SK-N-SH (cell line): ENCODE measurements around the gene ARHGEF39. TPM values are rescaled to one million over a fixed set of nuclear protein-coding genes. Genes with fewer than 3 reads are reported as not detected.

Experiments
- CTCF ChIA-PET: fragments of 300-600, 350-600 bp; formaldehyde crosslinking; extraction: SDS; loops from one replicate; lab custom pipeline; 2021; lab: Yijun Ruan, JAX
- POLR2A ChIA-PET: fragments of 350-600 bp; sonication (Branson Sonifier 250); formaldehyde crosslinking; extraction: SDS; loops from one replicate; lab custom pipeline; 2020; ENCODE audit warnings: antibody characterized with exemption, inconsistent platforms; lab: Yijun Ruan, JAX
- DNase-seq: peaks from one replicate; pipeline ENCODE4 v3.0.0; 2012
- H2AFZ ChIP-seq: fragments of 200-600 bp; sonication (generic); 2 replicates; pipeline ENCODE4 v1.8.1; 2016; ENCODE audit warnings: antibody characterized with exemption, mild to moderate bottlenecking, low read depth
- H3F3A ChIP-seq: fragments of 200-600 bp; sonication (generic); replicated peaks from 2 replicates; pipeline ENCODE3; 2016; ENCODE audit warnings: antibody characterized with exemption, mild to moderate bottlenecking; ENCODE audit not compliant: insufficient read depth
- H3K27ac ChIP-seq, 2 experiments: fragments of 200-500 bp in 1 of 2; fragments of 200-600 bp in 1 of 2; sonication (Bioruptor generic) in 1 of 2; sonication (generic), shearing (Covaris generic) in 1 of 2; 2 replicates each; pipeline versions ENCODE4 v1.5.1 to v1.6.1; 2014 to 2016; ENCODE audit warnings: low read depth in 2 of 2, inconsistent platforms in 1 of 2, low read length in 1 of 2, mild to moderate bottlenecking in 1 of 2, mixed read lengths in 1 of 2
- H3K27me3 ChIP-seq: fragments of 200-600 bp; sonication (generic), shearing (Covaris generic); 2 replicates; pipeline ENCODE4 v1.6.1; 2016; ENCODE audit warnings: mixed run types; ENCODE audit not compliant: insufficient read depth
- H3K36me3 ChIP-seq, 2 experiments: fragments of 200-500 bp in 1 of 2; fragments of 200-600 bp in 1 of 2; sonication (Bioruptor generic) in 1 of 2; sonication (generic) in 1 of 2; replicated peaks in 1 of 2; 2 replicates each; pipeline versions ENCODE3 to v1.5.1; 2014 to 2016; ENCODE audit warnings: low read length in 1 of 2, mild to moderate bottlenecking in 1 of 2; ENCODE audit not compliant: insufficient read depth in 2 of 2, control insufficient read depth in 1 of 2
- H3K4me1 ChIP-seq, 2 experiments: fragments of 200-500 bp in 1 of 2; fragments of 200-600 bp in 1 of 2; sonication (Bioruptor generic) in 1 of 2; sonication (generic), shearing (Covaris generic) in 1 of 2; 2 replicates each; pipeline versions ENCODE4 v1.5.1 to v1.6.1; 2014 to 2016; ENCODE audit warnings: low read depth in 1 of 2, low read length in 1 of 2, mixed run types in 1 of 2; ENCODE audit not compliant: insufficient read depth in 2 of 2, control insufficient read depth in 1 of 2
- H3K4me2 ChIP-seq: fragments of 200-600 bp; sonication (generic), shearing (Covaris generic); 2 replicates; pipeline ENCODE4 v1.6.1; 2017; ENCODE audit warnings: mixed run types
- H3K4me3 ChIP-seq, 2 experiments: fragments of 200-500 bp in 1 of 2; fragments of 200-600 bp in 1 of 2; sonication (Bioruptor generic) in 1 of 2; sonication (generic), shearing (Covaris generic) in 1 of 2; 2 replicates each; pipeline versions ENCODE4 v1.5.1 to v1.8.1; 2014 to 2016; ENCODE audit warnings: low read depth in 2 of 2, inconsistent platforms in 1 of 2, low read length in 1 of 2, mild to moderate bottlenecking in 1 of 2, mixed read lengths in 1 of 2, moderate library complexity in 1 of 2
- H3K79me2 ChIP-seq: fragments of 200-600 bp; sonication (generic); 2 replicates; pipeline ENCODE4 v1.8.1; 2017; ENCODE audit warnings: mild to moderate bottlenecking; ENCODE audit not compliant: insufficient read depth
- H3K9ac ChIP-seq: fragments of 200-600 bp; sonication (generic); 2 replicates; pipeline ENCODE4 v1.6.1; 2017; ENCODE audit warnings: mixed run types
- H3K9me2 ChIP-seq: fragments of 200-600 bp; sonication (generic); 2 replicates; pipeline ENCODE4 v1.6.1; 2017; ENCODE audit warnings: mixed run types
- H3K9me3 ChIP-seq: fragments of 200-600 bp; sonication (generic); 2 replicates; pipeline ENCODE4 v1.6.1; 2017; ENCODE audit warnings: mixed run types, mild to moderate bottlenecking, moderate library complexity
- H4K20me1 ChIP-seq: fragments of 200-600 bp; sonication (generic); 2 replicates; pipeline ENCODE4 v1.6.1; 2017; ENCODE audit warnings: mild to moderate bottlenecking, mixed run types; ENCODE audit not compliant: insufficient read depth
- CHD2 ChIP-seq: fragments of 150-350 bp; IDR thresholded peaks from 2 replicates; pipeline ENCODE4 v1.6.1; 2018; ENCODE audit warnings: low read length; ENCODE audit not compliant: partially characterized antibody
- ELF1 ChIP-seq: IDR thresholded peaks from 2 replicates; pipeline ENCODE4 v1.4.0; 2012
- EP300 ChIP-seq, 2 experiments: IDR thresholded peaks; 2 replicates each; pipeline versions ENCODE4 v1.4.0 to v1.6.1; 2012; ENCODE audit warnings: borderline replicate concordance in 1 of 2, low read depth in 1 of 2, low read length in 1 of 2
- EZH2phosphoT487 ChIP-seq: fragments of 200-600 bp; sonication (generic); IDR thresholded peaks from 2 replicates; pipeline ENCODE4 v1.6.1; 2017; ENCODE audit warnings: low read depth, mixed run types, mild to moderate bottlenecking, antibody characterized with exemption, moderate library complexity, borderline replicate concordance
- FOSL2 ChIP-seq: IDR thresholded peaks from 2 replicates; pipeline ENCODE4 v1.4.0; 2012; ENCODE audit warnings: low read depth, mild to moderate bottlenecking, moderate library complexity, borderline replicate concordance
- GABPA ChIP-seq: IDR thresholded peaks from 2 replicates; pipeline ENCODE4 v1.4.0; 2012; ENCODE audit warnings: low read depth, mild to moderate bottlenecking
- GATA2 ChIP-seq: sonication (generic); formaldehyde crosslinking; IDR thresholded peaks from 2 replicates; pipeline ENCODE4 v1.5.0; 2020; ENCODE audit warnings: mild to moderate bottlenecking, missing genetic modification reagents
- JUND ChIP-seq: IDR thresholded peaks from 2 replicates; pipeline ENCODE4 v1.4.0; 2012
- PBX3 ChIP-seq: IDR thresholded peaks from 2 replicates; pipeline ENCODE4; 2012
- RFX5 ChIP-seq: IDR thresholded peaks from 2 replicates; pipeline ENCODE4 v1.6.1; 2012; ENCODE audit warnings: mild to moderate bottlenecking, improper control_type of control experiment, low read length
- TAF1 ChIP-seq: IDR thresholded peaks from 2 replicates; pipeline ENCODE4 v1.6.1; 2012; ENCODE audit warnings: low read depth, mild to moderate bottlenecking, low read length, moderate library complexity, borderline replicate concordance
- TCF12 ChIP-seq: IDR thresholded peaks from 2 replicates; pipeline ENCODE4 v1.4.0; 2012
- WGBS: methylation state at CpG from one replicate; pipeline ENCODE4 v1.1.6; 2017; ENCODE audit warnings: low lambda C conversion rate; 5-methylcytosine and 5-hydroxymethylcytosine counted together
- polyA plus RNA-seq, 3 experiments: library from polyadenylated mRNA; depleted of rRNA; stranded (reverse); fragments of >200 nt; gene quantifications; 2 replicates each; pipeline ENCODE4 v1.2.3, GENCODE V29; 2012
- TF ChIP-seq, protein P1 (sequence below): IDR thresholded peaks from 2 replicates; pipeline ENCODE4 v1.4.0; 2012; ENCODE audit warnings: low read depth

The ARHGEF39 gene
- polyA plus RNA-seq, 1 of the 3 experiments (the other 2 are of a cell fraction): 4.9 TPM

DNA sequence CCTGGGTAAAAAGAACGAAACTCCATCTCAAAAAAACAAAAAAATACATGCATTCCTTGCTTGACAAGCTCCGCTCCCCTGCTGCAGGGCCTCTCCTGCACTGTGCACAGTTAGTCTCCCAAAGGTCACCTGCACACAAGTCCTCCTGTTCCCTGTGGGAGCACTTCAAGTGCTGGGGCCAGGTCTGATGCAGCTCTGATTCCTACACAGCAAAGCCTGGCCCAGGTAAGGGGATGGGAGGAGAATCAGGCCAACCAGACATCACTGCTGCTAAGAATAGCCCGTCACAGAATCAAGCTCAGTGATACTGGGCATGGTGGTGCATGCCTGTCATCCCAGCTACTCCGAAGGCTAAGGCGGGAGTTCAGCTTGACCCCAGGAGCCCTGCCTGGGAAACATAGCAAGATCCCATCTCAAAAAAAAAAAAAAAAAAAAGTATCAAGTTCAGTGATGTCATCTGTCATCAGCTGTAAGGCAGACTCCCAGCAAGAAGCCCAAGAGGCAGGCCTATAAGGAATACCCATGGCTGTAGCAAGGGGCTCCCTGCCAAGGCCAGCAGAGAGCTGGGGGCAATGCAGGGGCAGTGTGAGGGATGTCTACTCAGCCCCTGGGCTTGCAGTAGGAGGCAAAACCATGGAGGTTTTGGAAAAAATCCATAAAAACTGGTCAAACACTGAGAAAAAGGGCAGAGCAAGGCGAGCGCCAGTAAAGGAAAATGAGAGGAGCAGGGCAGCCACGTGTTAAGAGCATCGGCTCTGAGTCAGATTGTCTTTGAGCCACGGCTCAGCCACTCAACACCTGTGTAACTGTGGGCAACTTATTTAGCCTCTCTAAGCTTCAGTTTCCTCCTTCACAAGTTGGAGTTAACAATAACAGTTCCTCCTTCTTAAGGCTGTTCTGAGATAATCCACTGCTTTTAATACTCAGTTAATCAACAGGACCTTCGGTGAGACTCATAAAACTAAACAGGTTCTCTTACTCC is 21.5 kb upstream of the ARHGEF39 start:
- peaks cover 47% of the 10 kb centered on the region for H3K79me2 ChIP-seq

GRCh38 chr9:35685506-35685905 is 20.5 kb upstream of the ARHGEF39 start:
- H3K27me3 ChIP-seq: no peaks in the 10 kb centered on the region
- no peak overlapping the region for H2AFZ ChIP-seq
- no peak for DNase-seq
- no peak overlapping the region for H3K4me2 ChIP-seq
- no peaks in the 10 kb centered on the region for H3K9me2 ChIP-seq
- peaks cover 57% of the 10 kb centered on the region for H4K20me1 ChIP-seq
- H3K4me1 ChIP-seq: peaks cover 17 to 32% of the 10 kb centered on the region in 2 experiments; a peak in 3 of 4 replicates
- POLR2A ChIA-PET: interaction anchor here (0.8 kb wide), 1 partner anchor 10 kb away, joined by 3 read pairs; no protein-coding TSS in a partner anchor
- peaks cover 27 to 35% of the 10 kb centered on the region in 2 experiments for H3K36me3 ChIP-seq
- H3K27ac ChIP-seq: peak overlapping the region in 1 of 2 experiments; percentile 96; a peak in 2 of 4 replicates
- H3K9me3 ChIP-seq: no peaks in the 10 kb centered on the region
- no peak overlapping the region for H3K4me3 ChIP-seq
- H3K79me2 ChIP-seq: peaks cover 47% of the 10 kb centered on the region
- H3K9ac ChIP-seq: no peak overlapping the region
- CTCF ChIA-PET: interaction anchor here (1.3 kb wide), 1 partner anchor 11 kb away, joined by 9 read pairs; no protein-coding TSS in a partner anchor
- H3F3A ChIP-seq: peaks cover 51% of the 10 kb centered on the region
- TF ChIP-seq, protein P1, sequence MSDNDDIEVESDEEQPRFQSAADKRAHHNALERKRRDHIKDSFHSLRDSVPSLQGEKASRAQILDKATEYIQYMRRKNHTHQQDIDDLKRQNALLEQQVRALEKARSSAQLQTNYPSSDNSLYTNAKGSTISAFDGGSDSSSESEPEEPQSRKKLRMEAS: no peak
- TF ChIP-seq EZH2phosphoT487 (no peak), GATA2 (CRISPR knock-in tag) (no peak), TAF1 (no peak), TCF12 (no peak), JUND (no peak), ELF1 (no peak), FOSL2 (no peak), PBX3 (no peak), EP300 (IDR thresholded peaks at IDR 0.05; ENCODE audit: borderline replicate concordance in 1 of 2, low read depth in 1 of 2, low read length in 1 of 2) (no peak), RFX5 (no peak), GABPA (no peak)
- 95% methylated on average over 13 of the region's 13 CpGs for WGBS

More for the DNA sequence above, 21.5 kb upstream of the ARHGEF39 start:
- CTCF ChIA-PET: interaction anchor here (1.0 to 2.3 kb wide), 3 partner anchors 10 to 22 kb away, joined by 4 to 26 read pairs (median 9); partner anchors contain the start of gene ARHGEF39
- Histone ChIP-seq H3K9me2 (no peaks in the 10 kb centered on the region), H3K36me3 (peaks cover 27 to 35% of the 10 kb centered on the region in 2 experiments), H3K4me3 (peak overlapping the region in 1 of 2 experiments; percentile 4; a peak in 1 of 4 replicates), H3F3A (peaks cover 49% of the 10 kb centered on the region), H3K9me3 (no peaks in the 10 kb centered on the region), H3K27me3 (no peaks in the 10 kb centered on the region), H3K9ac (no peak overlapping the region), H4K20me1 (peaks cover 57% of the 10 kb centered on the region), H3K27ac (peak overlapping the region in 1 of 2 experiments; percentile 96; a peak in 2 of 4 replicates), H3K4me2 (peak overlapping the region; percentile 91), H3K4me1 (peaks cover 19 to 31% of the 10 kb centered on the region in 2 experiments; a peak in 3 of 4 replicates), H2AFZ (no peak overlapping the region)
- 76% methylated on average over 11 of the region's 11 CpGs for WGBS
- POLR2A ChIA-PET: interaction anchor here (1.0 to 1.1 kb wide), 2 partner anchors 10 to 11 kb away, joined by 3 read pairs; no protein-coding TSS in a partner anchor
- no peak for DNase-seq
- no peak for TF ChIP-seq RFX5
- no peak for TF ChIP-seq CHD2
- TF ChIP-seq PBX3: peak; percentile 32; the same call in 1 of the 2 replicates
